ENCODE data around the gene RPL15.

DNA sequence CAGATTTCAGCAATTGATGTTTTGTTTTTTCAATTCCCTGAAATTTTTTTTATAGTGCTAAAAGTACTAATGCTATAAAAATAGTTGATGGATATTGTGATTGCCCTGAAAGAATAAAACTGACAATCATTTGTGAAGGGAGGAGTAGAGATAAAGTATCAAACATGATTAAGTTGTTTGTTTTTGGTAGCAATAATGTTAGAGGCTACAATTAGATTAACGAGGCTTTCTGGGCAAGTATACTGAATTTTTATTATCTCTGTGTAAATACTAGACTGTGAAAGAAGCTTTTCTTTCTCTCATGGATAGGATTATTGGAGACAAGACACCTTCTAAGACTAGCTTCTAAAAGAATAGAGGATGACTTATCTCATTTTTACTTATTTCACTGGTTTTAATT is 43.7 kb downstream of the RPL15 start:
- TF ChIP-seq POLR2A (IDR thresholded peaks at IDR 0.05; ENCODE audit: low read length), result no peak
- no peak for TF ChIP-seq EP300 (IDR thresholded peaks at IDR 0.05)
- no peak for TF ChIP-seq JUN (IDR thresholded peaks at IDR 0.05)
- TF ChIP-seq HDAC2 (IDR thresholded peaks at IDR 0.05), result no peak
- TF ChIP-seq, protein P1, sequence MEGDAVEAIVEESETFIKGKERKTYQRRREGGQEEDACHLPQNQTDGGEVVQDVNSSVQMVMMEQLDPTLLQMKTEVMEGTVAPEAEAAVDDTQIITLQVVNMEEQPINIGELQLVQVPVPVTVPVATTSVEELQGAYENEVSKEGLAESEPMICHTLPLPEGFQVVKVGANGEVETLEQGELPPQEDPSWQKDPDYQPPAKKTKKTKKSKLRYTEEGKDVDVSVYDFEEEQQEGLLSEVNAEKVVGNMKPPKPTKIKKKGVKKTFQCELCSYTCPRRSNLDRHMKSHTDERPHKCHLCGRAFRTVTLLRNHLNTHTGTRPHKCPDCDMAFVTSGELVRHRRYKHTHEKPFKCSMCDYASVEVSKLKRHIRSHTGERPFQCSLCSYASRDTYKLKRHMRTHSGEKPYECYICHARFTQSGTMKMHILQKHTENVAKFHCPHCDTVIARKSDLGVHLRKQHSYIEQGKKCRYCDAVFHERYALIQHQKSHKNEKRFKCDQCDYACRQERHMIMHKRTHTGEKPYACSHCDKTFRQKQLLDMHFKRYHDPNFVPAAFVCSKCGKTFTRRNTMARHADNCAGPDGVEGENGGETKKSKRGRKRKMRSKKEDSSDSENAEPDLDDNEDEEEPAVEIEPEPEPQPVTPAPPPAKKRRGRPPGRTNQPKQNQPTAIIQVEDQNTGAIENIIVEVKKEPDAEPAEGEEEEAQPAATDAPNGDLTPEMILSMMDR (IDR thresholded peaks at IDR 0.05), result no peak
- no peak for TF ChIP-seq RNF2 (IDR thresholded peaks at IDR 0.05; ENCODE audit: borderline replicate concordance, low read depth)
- TF ChIP-seq HOXA7 (CRISPR knock-in tag; IDR thresholded peaks at IDR 0.05), result no peak
- no peak for TF ChIP-seq REST (IDR thresholded peaks at IDR 0.05)
- TF ChIP-seq PBX3 (IDR thresholded peaks at IDR 0.05), result no peak
- no peak for TF ChIP-seq PHF8 (IDR thresholded peaks at IDR 0.05; ENCODE audit: borderline replicate concordance, low read depth)
- no peak for TF ChIP-seq MYC (IDR thresholded peaks at IDR 0.05; ENCODE audit: borderline replicate concordance, low read length)
